Thyroid gland (tissue), 4 donors: ENCODE results near the gene CD58.

Source experiments
- CTCF ChIP-seq, 6 experiments: fragments of 200-600 bp in 3 of 6; fragments of 450-650 bp in 3 of 6; sonication (generic) in 3 of 6; IDR thresholded peaks; one replicate each; pipeline ENCODE4 v1.5.1; 2016 to 2019; ENCODE audit warnings: antibody characterized with exemption in 6 of 6, mild to moderate bottlenecking in 2 of 6, inconsistent platforms in 1 of 6, moderate library complexity in 1 of 6
- POLR2A ChIP-seq, 2 donors: fragments of 450-650 bp; IDR thresholded peaks; one replicate each; pipeline ENCODE4 v1.6.1; 2017; ENCODE audit warnings: antibody characterized with exemption in 2 of 2, mild to moderate bottlenecking in 2 of 2, moderate library complexity in 1 of 2

GRCh38 chr1:116465477-116465844 is 105.4 kb downstream of the CD58 start:
- TF ChIP-seq CTCF (IDR thresholded peaks at IDR 0.05) (no peak), POLR2A (IDR thresholded peaks at IDR 0.05) (no peak)
